ENCODE data around the gene FAM187B.
"Not testable (repeated sequence)": the region's sequence is repeated elsewhere in the genome, so short reads cannot be mapped to it uniquely, and the experiment has no call there.

Gene FAM187B

DNA sequence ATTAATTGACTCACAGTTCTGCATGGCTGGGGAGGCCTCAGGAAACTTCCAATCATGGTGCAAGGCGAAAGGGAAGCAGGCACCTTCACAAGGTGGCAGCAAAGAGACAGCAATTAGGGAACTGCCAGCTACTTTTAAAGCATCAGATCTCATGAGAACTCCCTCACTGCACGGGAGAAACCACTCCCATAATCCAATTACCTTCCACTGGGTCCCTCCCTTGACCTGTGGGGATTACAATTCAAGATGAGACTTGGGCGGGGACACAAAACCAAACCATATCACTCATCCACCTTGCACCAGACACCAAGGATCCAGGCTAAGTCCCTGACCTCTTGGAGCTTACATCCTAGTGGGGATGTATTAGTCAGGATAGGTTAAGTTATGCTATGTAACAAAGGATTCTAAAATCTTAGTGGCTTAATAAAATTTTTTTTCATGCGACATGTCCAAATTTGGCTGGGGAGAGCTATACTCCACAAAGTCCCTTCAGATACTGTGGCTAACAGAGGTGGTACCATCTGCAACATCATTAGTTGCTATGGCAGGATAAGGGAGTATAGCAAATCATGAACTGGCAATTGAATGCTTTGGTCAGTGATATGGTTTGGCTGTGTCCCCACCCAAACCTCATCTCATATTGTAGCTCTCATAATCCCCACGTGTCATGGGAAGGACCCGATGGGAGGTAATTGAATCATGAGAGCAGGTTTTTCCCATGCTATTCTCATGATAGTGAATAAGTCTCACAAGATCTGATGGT is 8.3 kb upstream of the FAM187B start:
- no peak for DNase-seq (ENCODE audit: low read depth in 2 of 2)

DNA sequence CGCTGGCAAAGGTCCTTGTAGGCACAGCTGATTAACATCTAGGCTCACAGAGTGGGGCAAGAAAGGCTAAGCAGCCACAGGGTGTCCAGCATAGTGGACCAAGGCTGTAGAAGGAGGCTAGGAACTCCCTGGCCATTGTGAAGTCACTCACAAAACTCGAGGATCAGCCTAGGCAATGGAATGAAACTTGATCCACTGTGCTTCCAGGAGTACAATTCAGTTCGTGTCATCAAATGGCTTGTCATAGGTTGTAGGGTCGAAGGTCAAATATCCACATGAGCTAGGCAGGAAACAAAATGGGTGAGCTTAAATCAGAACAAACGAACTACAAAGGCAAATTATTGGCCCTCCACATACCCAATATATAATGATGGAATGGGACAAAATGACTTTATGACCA is 4.4 kb upstream of the FAM187B start:
- no peak for DNase-seq (ENCODE audit: low read depth in 2 of 2)

DNA sequence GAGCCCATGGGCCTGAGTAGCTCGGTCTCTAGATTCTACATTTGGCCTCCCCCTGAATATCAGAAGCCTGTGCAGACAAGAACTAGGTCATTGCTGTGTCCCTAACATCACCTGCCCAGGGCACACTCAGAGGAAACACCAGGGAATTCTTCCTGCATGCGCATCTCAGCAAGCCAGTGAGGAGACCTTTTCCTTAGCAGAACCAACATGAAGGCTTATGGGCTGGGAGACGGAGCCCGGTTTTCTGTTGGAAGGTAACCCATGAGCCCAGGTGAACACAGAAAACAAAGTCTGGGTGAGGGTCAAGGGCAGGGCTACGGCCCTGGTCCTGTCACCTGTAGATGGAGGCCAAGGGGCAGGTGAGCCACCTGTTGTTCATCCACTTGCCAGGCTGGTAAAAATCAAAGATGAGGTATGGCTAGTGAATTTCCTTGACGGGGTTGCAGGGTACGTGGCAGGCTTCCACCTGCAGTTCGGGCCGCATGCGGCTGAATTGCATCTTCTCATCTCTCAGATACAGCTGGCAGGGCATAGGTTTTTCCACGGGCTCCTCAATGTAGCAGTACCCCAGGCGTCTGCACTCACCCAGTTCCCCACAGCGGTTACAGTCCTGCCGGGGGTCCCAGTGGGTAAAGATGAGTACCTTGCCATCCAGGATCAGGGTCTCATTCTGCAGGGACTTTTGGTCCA is 3.6 kb upstream of the FAM187B start:
- no peak for DNase-seq (ENCODE audit: low read depth in 2 of 2)

DNA sequence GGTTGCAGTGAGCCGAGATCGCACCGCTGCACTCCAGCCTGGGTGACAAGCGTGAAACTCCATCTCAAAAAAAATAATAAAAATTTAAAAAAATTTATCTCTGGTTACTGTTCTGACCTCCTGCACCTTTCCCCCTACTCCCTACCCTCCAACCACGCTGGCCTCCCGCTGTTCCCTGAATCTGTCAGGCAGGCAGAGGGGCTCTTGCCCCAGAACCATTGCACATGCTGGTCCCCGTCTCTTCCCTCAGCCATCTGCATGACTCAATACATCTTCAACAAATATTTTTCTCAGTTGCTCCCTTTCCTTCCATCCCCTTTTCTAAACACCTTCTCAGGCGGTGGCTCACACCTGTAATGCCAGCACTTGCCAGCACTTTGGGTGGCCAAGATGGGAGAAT is 1.1 kb upstream of the FAM187B start:
- no peak for DNase-seq (ENCODE audit: low read depth in 2 of 2)

DNA sequence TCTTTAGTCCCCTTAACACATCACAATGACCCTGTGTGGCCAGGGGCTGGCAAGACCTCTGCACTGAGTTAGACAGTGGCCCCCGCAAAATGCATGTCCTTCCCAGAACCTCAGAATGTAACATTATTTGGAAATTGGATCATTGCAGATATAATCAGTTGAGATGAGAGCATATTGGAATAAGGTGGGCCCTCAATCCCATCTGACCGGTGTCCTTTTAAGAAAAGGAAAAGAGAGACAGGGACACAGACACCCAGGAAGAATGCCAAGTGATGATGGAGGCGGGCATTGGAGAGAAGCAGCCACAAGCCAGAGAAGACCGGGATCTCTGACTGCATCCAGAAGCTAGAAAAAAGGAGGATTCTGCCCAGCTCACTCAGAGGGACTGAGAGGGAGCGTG is 1.8 kb downstream of the FAM187B start:
- DNase-seq (ENCODE audit: low read depth in 2 of 2): no peak

DNA sequence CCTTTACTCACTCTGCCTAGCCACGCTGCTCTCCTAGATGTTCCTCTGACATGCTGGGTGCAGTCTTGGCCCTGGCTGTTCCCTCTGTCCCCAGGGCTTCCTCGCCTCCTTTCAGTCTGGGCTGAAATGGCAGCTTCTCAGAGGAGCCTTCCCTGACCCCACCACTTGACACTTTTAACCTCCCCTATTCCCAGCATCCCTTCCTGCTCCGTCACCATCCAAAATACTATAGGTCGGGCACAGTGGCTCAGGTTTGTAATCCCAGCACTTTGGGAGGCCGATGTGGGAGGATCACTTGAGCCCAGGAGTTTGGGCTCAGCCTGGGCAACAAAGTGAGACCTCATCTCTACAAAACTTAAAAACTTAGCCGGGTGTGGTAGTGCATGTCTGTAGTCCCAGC is 2.6 kb downstream of the FAM187B start:
- DNase-seq (ENCODE audit: low read depth in 2 of 2): no peak

DNA sequence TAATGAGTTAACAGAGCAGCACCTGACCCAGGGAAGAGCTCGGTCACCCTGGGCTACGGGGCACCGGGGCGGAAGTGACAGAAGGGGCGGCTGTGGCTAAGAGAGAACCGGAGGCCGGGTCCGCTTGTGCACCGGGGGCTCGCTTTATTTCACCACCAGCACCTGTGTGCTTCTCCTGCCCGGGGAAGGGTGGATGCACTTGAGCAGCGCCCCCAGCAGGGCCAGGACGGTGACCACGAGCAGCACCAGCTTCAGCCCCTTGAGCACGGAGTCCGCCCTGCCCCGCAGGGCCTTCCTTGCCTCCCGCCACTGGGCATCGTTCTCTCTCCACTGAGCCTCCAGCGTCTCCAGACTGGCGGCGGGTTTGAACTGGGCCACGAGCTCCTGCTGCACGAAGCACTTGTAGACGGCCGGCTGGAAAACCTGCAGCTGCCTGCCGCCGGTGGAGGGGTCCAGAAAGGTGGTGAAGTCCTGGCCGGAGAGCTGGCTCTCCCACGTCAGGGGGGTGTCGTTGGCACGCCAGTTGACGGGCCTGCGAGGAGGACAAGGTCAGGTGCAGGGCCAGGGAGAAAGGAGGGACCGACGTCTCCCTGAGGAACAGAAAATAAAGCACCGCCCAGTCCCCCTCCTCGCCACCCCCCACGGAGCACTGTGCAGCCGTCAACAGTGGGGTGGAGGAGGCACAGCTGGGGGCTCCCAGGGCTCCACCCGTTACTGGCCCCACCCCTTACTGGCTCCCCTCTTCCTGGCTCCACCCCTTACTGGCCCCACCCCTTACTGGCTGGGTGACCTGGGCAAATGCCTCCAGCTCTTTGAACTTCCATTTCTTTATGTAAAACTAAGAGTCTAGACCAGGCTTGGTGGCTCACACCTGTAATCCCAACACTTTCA is 3.6 kb downstream of the FAM187B start:
- no peak for DNase-seq (ENCODE audit: low read depth in 2 of 2)

DNA sequence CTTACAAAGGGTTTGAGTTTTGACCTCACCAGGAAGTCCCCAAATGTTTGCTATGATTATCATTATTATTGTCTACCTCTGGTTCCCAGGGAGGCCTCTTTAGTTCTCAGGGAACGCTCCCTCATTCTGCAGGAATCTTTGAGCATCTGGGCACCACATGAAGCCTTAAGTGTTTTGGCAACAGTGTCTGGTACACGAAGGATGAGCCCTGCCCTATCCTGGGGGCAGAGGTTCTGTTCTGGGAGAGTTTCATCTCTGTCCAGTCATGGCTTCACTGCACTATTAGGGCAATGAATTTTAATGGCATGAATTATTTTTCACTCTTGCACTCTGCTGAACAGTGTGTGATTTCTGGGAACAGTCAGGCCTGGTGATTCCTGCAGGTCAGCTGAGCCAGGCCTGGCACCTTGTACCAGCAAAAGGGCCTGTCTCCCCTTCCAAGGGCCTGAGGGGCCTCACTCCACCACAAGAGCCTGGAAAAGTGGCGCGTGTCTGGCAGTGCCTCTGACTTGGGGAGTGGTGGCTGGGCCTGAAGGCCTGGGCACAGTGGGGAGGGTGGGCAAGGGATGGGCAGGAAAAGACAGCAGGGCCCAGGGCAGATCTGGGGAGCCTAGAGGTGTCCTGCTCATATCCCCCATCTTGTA is 4.6 kb downstream of the FAM187B start:
- DNase-seq (ENCODE audit: low read depth in 2 of 2): no peak

DNA sequence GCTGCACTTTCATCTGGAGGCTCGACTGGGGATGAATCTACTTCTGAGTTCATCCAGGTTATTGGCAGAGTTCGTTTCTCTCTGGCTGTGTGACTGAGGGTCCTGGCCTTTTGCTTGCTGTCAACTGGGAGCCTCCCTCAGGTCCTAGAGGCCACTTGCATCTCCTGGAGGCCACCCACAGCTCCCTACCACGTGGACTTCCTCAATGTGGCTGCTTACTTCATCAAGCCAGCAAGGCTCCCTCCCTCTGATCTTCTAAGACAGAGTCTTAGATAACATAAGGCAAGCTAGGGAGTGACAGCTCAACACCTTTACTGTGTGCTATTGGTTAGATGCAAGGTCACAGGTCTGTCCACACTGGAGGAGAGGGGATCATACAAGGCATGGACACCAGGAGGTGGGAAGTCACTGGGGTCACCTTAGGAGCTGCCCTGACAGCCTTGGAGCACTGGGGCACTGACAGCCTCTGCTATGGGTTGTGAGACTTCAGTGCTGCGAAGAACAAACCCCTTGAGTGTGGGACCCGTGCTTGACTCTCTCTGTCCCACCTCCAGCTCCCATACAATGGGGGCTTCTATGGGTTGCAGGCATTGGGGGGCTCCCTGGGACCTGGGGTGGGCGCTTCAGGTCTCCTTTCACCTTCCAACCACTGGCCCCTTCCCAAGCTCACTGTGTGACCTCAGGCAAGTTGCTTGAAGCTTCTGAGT is 5.3 kb downstream of the FAM187B start:
- no peak for DNase-seq (ENCODE audit: low read depth in 2 of 2)

DNA sequence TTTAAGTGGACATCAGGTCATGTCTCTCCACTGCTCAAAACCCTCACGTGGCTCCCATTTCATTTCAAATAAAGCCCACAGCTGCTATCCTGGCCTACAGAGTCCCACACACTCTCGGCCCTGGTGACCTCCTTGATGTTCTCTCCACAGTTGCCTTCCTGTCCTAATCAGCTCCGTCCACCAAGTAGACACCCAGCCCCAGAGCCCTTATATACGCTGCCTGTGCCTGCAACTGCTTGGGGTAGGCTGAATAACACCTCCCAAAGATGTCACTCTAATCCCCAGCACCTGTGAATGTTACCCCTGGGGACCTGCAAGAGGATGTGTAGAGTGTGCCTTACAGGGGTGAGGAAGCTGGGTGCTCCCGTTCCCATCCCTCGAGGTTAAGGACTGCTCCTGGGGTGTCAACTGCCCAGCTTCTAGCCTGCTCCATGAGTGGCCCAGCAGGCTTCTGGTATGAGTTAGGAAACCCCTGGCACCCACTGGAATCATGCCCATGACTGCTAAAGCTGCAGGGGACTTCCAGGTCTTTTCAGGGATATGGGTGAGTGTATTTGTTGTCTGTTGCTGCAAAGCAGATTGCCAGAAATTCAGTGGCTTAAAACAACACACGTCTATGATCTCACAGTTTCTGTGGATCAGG is 6.0 kb downstream of the FAM187B start:
- no peak for DNase-seq (ENCODE audit: low read depth in 2 of 2)

DNA sequence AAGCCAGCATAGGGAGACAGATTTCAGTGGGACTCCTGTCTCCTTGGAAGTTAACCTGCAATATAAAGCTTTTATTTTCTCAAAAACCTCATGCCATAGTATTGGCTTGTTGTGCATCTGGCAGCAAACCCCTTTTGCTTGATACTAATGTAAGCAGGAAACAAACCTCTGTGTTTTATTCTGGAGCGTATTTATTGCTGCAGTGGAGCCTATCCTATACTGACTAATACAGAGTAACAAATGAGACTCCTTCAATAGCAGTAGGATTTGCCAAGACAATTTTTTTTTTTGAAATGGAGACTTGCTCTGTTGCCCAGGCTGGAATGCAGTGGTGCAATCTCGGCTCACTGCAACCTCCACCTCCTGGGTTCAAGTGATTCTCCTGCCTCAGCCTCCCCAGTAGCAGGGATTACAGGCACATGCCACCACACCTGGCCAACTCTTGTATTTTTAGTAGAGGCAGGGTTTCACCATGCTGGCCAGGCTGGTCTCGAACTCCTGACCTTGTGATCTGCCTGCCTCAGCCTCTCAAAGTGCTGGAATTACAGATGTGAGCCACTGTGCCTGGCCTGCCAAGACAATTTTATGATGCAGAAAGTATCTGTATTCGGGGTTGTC is 7.5 kb downstream of the FAM187B start:
- not testable (repeated sequence) for DNase-seq (ENCODE audit: low read depth in 2 of 2)

DNA sequence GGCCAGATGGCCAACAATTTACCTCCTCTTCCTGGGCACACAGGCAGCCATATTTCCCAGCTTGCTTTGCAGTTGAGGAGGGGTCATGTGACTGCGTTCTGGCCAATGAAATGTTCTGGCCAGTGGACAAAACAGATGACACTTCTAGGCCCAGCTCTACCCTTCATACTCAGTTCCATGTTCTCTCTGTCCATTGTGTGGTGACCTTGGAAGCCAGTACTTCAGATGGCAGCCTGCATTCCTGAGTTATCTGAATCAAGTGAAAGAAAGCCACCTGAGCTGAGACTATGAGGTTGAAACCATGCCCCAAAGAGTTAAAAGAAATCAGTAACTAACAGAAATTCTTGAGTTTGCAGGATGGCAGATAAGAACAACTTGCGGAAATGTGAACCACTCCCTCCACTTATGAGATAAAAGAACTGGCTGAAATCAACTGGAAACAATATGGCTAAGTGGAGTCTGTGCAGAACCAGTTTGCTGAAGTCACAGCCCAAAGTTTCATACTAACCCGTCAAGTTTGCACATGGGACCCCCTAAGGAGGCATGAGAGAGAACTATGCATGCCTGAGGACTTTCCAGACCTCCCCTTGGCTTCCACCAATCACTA is 8.1 kb downstream of the FAM187B start:
- no peak for DNase-seq (ENCODE audit: low read depth in 2 of 2)

DNA sequence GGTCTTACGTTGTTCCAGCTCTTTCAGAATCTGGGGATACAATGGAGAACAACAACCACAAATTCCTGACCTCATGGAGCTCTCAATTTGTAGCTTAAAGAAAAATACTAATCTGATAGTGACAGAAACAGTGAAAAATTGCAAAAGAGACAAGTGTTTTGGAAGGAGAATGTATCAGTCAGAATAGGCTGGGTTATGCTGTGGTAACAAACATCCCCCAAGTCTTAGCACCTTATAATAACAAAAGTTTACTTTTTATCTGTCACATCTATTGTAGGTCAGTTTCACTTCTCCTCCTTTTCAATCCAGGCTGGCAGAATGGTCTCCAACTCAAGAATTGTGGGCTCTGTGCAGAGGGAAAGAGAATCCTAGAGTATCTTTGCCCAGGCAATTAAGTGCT is 9.5 kb downstream of the FAM187B start:
- no peak for DNase-seq (ENCODE audit: low read depth in 2 of 2)

DNA sequence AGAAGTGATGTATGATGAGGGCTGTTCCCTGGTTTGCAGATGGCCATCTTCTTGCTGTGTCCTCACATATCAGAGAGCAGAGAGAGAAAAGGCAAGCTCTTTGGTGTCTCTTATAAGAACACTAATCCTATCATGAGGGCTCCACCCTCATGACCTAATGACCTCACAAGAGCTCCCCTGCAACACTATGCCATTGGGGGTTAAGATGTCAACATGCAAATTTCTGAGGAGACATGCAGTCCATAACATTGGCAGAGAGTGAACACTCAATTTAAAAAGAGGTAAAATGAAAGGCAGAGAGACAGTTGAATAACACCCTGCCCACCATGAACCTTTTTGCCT is 10.9 kb downstream of the FAM187B start:
- no peak for DNase-seq (ENCODE audit: low read depth in 2 of 2)

DNA sequence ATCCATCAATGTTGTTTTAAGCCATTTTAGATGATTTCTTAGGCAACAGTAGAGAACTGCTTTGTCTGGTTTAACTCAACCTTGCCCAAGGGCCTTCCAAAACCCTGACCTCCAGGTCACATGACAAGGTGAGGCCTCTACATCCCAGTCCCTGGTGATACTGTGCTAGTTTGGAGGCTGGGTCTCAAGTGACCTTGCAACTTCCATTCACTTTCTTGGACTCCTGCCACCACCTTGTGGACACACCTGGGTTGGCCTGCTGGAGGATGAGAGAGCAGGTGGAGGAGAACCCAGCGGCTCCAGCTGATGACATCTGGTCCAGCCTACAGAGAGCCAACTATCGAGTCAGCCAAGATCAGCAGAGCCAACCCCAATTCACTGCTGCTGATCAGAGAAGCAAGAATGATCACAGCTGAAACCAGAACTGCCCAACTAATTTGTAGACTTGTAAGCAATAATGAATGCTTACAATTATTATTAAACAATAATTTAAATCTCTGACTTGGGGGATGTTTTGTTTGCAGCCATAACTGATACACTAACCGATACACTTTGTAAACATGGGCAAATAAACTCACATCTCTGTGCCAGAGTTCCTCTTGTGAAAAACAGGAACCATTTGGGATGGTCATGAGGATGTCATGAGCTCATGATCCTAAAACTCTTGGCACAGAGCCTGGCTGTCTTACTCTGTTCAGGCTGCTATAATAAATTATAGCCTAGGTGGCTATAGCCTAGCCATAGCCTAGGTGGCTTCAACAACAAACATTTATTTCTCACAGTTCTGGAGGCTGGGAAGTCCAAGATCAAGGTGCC is 11.5 kb downstream of the FAM187B start:
- DNase-seq (ENCODE audit: low read depth in 2 of 2): no peak

DNA sequence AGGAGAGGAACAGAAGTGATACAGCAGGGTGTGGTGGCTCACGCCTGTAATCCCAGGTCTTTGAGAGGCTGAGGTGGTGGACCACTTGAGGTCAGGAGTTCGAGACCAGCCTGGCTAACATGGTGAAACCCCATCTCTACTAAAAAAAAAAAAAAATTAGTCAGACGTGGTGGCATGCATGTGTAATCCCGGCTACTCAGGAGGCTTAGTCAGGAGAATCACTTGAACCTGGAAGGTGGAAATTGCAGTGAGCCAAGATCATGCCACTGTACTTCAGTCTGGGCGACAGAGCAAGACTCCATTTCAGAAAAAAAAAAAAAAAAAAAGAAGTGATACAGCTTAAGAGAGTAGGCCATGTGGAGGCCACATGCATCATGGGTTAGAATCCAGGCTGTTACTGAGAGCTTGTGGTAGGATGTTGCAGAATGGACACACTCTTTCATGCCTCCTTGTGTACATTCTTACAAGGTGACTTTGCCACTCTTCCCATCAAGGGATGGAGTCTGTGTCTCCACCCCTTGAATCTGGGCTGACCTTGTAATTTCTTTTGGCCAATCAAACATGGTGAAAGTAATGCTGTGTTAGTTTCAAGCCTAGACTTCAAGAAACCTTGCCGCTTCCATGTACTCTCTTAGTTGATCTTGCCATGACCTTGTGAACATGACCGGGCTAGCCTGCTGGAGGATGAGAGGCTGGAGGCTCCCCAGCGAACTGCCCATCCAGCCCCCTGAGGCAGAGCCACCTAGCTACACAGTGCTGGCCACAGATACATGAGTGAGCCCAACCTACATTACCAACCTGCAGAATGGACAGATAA is 12.3 kb downstream of the FAM187B start:
- DNase-seq (ENCODE audit: low read depth in 2 of 2): no peak

DNA sequence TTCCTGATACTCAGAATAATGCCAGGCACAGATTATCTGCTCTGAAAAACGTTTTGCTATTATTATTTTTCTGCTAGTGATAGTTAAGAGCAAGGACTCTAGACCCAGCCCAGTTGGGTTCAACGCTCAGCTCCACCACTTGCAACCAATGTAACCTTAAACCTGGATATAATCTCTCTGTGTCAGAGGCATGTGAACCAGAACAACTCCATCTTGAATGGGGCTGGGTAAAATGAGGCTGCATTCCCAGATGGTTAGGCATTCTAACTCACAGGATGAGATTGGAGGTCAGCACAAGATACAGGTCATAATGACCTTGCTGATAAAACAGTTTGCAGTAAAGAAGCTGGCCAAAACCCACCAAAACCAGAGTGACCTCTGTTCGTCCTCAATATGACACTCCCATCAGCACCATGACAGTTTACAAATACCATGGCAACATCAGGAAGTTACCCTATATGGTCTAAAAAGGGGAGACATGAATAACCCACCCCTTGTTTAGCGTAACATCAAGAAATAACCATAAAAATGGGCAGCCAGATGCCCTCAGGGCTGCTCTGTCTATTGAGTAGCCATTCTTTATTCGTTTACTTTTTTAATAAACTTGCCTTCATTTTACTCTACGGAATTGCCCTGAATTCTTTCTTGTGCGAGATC is 13.6 kb downstream of the FAM187B start:
- no peak for DNase-seq (ENCODE audit: low read depth in 2 of 2)

All from stimulated activated CD4-positive, alpha-beta T cell treated with anti-CD3 and anti-CD28 coated beads, Interleukin-12 subunit alpha, Interleukin-12 subunit beta, amount 100 ng/mL, for 24 hours (primary cell).